ENCODE data around the gene PDCL2.
"Not testable (repeated sequence)": the region's sequence is repeated elsewhere in the genome, so short reads cannot be mapped to it uniquely, and the experiment has no call there.

The PDCL2 gene, protein sequence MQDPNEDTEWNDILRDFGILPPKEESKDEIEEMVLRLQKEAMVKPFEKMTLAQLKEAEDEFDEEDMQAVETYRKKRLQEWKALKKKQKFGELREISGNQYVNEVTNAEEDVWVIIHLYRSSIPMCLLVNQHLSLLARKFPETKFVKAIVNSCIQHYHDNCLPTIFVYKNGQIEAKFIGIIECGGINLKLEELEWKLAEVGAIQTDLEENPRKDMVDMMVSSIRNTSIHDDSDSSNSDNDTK

DNA sequence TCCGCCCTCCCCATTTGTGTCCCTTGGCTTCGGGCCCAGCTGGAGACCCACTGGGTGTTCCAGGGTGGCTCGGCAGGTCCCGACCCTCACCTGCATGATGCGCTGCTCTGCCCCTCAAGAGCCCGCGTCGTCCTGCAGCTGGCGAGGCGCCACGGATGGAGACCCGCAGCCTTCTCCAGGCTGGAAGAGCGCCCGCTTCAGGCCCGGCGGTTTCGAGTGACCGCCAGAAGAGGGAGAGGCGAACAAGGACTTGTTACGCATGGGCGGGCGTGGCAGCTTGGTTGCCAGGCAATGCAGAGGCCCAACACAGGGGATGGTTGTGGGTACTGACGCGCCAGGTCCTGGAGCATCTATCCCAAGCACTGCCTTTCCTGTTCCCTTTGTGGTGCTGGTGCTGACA, at the start of gene PDCL2:
Gene PDCL2 (minus strand): TSS at position 232 of the 400 bp plus-strand sequence. CDS start 136 bp downstream, at position 96.
- H3K9me3 ChIP-seq (ENCODE audit: control insufficient read depth, insufficient read depth, low read depth, low read length), result peaks cover 6% of the 10 kb centered on the region; the same call in 1 of the 2 replicates
- H3K4me3 ChIP-seq (ENCODE audit: low read depth, low read length), result no peak within 1 kb of the TSS
- H3K9ac ChIP-seq (ENCODE audit: low read length), result no peak within 1 kb of the TSS
- no peak within 1 kb of the TSS for H3K27ac ChIP-seq (ENCODE audit: low read depth, low read length)
- H3K4me1 ChIP-seq (ENCODE audit: control insufficient read depth, insufficient read depth, low read length), result no peaks in the 10 kb centered on the region
- no peaks in the 10 kb centered on the region for H3K27me3 ChIP-seq (ENCODE audit: control insufficient read depth, insufficient read depth, low read length)
- no peaks in the 10 kb centered on the region for H3K36me3 ChIP-seq (ENCODE audit: control insufficient read depth, insufficient read depth, low read length)

DNA sequence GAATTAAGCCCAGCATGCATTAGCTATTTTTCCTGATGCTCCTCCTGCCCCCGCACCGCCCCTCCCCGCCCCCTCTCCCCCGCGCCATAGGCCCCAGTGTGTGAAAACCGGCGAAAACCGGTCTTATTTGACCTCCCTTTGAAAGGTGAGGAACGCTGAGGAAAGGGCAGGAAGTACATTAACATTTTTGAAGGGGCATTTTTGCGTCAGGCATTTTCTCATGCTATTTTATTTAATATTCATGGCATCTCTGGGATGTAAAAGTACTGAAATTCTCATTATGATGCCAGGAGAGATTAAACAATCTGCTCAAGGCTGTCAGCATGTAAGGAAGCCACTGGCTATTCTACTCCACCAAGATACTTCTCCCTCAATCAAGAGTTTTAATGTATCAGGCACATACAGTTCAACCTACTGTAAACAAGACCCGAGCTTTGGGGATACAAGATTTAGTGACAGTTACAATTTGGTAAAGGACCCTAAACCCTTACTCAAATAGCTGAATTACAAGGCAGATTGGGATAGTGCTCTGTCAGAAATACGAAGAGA, 45.3 kb upstream of the PDCL2 start:
- Histone ChIP-seq H3K27me3 (ENCODE audit: control insufficient read depth, insufficient read depth, low read length) (peaks cover 25% of the 10 kb centered on the region), H3K36me3 (ENCODE audit: control insufficient read depth, insufficient read depth, low read length) (no peaks in the 10 kb centered on the region), H3K4me1 (ENCODE audit: control insufficient read depth, insufficient read depth, low read length) (peaks cover 30% of the 10 kb centered on the region), H3K9me3 (ENCODE audit: control insufficient read depth, insufficient read depth, low read depth, low read length) (no peaks in the 10 kb centered on the region), H3K4me3 (ENCODE audit: low read depth, low read length) (peak overlapping the region; percentile 62), H3K9ac (ENCODE audit: low read length) (peak overlapping the region; percentile 58), H3K27ac (ENCODE audit: low read depth, low read length) (peak overlapping the region; percentile 31; the same call in 1 of the 2 replicates)

DNA sequence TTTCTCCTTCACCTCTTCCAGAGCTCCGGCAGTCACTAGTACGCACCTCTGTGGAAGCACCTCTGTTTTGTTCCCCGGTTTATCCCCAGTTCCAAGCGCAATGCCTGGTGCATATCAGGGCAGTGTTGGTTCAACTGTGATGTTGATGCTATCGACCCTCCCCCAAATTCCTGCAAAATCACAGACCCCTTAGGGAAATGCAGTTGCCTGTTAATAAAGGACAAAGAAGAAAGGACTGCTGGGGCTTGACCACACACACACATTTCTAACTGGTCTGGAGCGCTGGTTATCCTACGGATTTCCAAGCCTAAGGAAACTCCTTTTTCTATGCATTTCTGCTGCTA, 44.6 kb upstream of the PDCL2 start:
- Histone ChIP-seq H3K4me3 (ENCODE audit: low read depth, low read length) (peak overlapping the region; percentile 62), H3K9ac (ENCODE audit: low read length) (peak overlapping the region; percentile 28), H3K27ac (ENCODE audit: low read depth, low read length) (no peak overlapping the region), H3K36me3 (ENCODE audit: control insufficient read depth, insufficient read depth, low read length) (no peaks in the 10 kb centered on the region), H3K4me1 (ENCODE audit: control insufficient read depth, insufficient read depth, low read length) (peaks cover 30% of the 10 kb centered on the region), H3K27me3 (ENCODE audit: control insufficient read depth, insufficient read depth, low read length) (peaks cover 25% of the 10 kb centered on the region), H3K9me3 (ENCODE audit: control insufficient read depth, insufficient read depth, low read depth, low read length) (peaks cover 4% of the 10 kb centered on the region; the same call in 1 of the 2 replicates)

DNA sequence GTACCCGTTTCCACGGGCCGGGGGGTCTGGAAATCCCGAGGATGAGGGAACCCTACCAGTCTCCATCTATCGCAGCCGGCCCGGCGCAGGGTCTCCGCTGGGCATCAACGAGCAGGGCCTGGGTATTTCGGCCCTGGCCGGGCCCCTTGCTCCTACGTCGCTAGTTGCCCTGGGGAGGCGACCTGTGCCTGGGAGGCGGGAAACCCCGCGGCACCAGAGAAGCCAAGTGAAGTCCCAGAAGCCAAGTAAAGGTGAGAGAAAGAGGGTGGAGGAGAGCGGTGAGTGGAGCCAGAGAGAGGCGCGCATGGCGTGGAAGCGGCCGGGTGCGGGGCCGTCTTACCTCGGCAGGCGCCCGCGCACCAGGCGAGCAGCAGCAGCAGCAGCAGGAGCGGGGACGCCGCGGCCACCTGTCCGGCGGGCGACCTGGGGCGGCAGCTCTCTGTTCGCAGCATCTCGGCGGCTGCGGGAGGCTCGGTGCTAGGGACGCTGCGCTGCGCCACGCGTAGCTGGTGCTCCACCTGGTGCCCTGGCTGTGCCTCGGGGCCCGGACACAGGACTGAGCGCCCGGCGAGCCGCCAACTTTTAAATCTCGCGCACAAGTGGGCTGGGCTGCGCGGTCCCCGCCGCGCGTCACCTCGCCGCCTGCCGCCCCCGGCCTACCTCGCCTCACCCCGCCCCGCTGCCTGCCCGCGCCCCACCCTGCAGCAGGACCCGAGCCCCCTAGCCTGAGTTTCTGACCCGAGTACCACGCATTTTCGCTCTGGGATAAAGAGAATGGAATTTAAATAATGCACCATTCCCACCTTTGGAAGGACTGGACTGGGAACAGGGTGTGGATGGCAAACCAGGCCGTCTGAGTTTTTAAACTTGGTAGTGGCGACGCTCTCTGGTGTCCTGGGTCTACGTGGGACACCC, 44.0 kb upstream of the PDCL2 start, which contains the start of gene NMU:
Gene NMU (minus strand): TSS at position 558 of the 915 bp plus-strand sequence. CDS start 106 bp downstream, at position 452.
- no peaks in the 10 kb centered on the region for H3K36me3 ChIP-seq (ENCODE audit: control insufficient read depth, insufficient read depth, low read length)
- peaks cover 25% of the 10 kb centered on the region for H3K27me3 ChIP-seq (ENCODE audit: control insufficient read depth, insufficient read depth, low read length)
- no peak within 1 kb of the TSS for H3K27ac ChIP-seq (ENCODE audit: low read depth, low read length)
- peak within 1 kb of the TSS; percentile 62 for H3K4me3 ChIP-seq (ENCODE audit: low read depth, low read length)
- peak within 1 kb of the TSS; percentile 34 for H3K9ac ChIP-seq (ENCODE audit: low read length)
- peaks cover 30% of the 10 kb centered on the region for H3K4me1 ChIP-seq (ENCODE audit: control insufficient read depth, insufficient read depth, low read length)
- H3K9me3 ChIP-seq (ENCODE audit: control insufficient read depth, insufficient read depth, low read depth, low read length), result peaks cover 5% of the 10 kb centered on the region; the same call in 1 of the 2 replicates

DNA sequence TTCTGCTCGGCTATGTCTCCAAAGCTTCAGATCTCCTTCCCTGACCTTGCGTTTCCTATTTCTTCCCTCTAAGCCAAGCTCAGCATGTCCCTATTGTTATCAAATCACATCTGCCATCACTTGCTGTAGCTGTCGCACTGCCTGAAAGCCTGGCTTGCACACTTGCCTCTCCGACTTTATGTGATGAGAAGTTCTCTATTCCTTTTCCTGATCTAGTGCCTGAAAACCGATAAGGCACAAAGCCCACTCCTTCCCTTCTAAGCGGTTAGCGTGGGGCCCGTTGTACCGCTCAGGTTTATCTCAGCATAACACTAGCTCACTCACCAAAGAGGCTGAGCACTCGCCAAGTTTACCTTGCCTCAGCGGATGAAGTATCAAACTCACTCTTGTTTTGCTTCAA, 43.2 kb upstream of the PDCL2 start:
- peaks cover 5% of the 10 kb centered on the region; the same call in 1 of the 2 replicates for H3K9me3 ChIP-seq (ENCODE audit: control insufficient read depth, insufficient read depth, low read depth, low read length)
- H3K27ac ChIP-seq (ENCODE audit: low read depth, low read length), result no peak overlapping the region
- peak overlapping the region; percentile 62 for H3K4me3 ChIP-seq (ENCODE audit: low read depth, low read length)
- peak overlapping the region; percentile 34 for H3K9ac ChIP-seq (ENCODE audit: low read length)
- H3K36me3 ChIP-seq (ENCODE audit: control insufficient read depth, insufficient read depth, low read length), result no peaks in the 10 kb centered on the region
- H3K4me1 ChIP-seq (ENCODE audit: control insufficient read depth, insufficient read depth, low read length), result peaks cover 30% of the 10 kb centered on the region
- peaks cover 25% of the 10 kb centered on the region for H3K27me3 ChIP-seq (ENCODE audit: control insufficient read depth, insufficient read depth, low read length)

DNA sequence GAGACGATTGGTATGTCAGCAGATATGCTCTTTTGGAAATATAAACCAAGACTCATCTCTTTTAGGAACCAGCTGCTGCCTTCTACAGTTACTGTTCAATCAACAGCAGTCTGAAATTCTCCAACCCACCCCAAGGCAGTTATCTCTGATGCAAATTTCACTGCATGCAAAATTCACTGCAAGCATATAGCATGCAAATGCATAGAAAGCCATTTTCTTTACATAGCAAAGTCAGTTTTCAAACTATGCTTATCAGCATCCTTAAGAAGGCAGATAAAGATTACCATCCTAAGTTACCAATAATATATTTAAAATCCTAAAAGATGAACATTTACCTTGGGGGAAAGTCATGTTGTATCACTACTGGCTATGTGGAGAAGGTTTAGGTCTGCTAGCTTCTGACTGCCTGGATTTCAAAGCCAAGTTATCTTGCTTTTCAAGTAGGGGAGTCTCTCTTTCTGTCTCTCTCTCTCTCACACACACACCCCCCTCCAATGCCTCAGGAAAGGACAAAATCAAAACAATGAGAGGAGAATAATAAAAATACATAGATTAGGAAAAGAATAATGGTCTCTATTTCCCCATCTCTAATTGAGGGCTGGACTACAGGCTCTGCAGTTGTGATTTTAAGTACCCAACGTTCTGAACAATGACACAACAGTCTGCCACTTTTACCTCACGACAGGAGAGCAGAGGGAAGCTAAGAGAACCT, 42.5 kb upstream of the PDCL2 start:
- peaks cover 5% of the 10 kb centered on the region; the same call in 1 of the 2 replicates for H3K9me3 ChIP-seq (ENCODE audit: control insufficient read depth, insufficient read depth, low read depth, low read length)
- no peak overlapping the region for H3K27ac ChIP-seq (ENCODE audit: low read depth, low read length)
- H3K9ac ChIP-seq (ENCODE audit: low read length), result peak overlapping the region; percentile 34
- peaks cover 30% of the 10 kb centered on the region for H3K4me1 ChIP-seq (ENCODE audit: control insufficient read depth, insufficient read depth, low read length)
- H3K4me3 ChIP-seq (ENCODE audit: low read depth, low read length), result peak overlapping the region; percentile 62
- no peaks in the 10 kb centered on the region for H3K36me3 ChIP-seq (ENCODE audit: control insufficient read depth, insufficient read depth, low read length)
- H3K27me3 ChIP-seq (ENCODE audit: control insufficient read depth, insufficient read depth, low read length), result peaks cover 25% of the 10 kb centered on the region

DNA sequence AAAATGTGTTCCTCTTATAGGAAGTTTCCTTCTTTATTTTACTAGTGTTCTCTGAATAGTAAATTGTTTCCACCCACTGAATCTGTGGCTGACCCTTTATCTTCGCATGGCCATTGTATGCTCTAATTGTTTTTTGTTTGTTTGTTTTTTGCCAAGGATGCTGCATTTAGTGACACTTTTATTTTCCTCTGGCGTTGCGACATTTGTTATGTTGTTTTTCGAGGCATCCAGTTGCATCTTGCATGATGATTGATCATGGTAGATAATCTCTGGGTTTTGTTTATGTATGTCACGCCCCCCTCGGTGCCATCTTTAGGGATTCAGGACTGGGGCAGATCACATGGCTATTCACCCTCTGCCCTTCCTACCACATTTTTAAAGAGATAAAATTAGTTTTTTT, 41.9 kb upstream of the PDCL2 start:
- peaks cover 5% of the 10 kb centered on the region; the same call in 1 of the 2 replicates for H3K9me3 ChIP-seq (ENCODE audit: control insufficient read depth, insufficient read depth, low read depth, low read length)
- H3K27me3 ChIP-seq (ENCODE audit: control insufficient read depth, insufficient read depth, low read length), result peaks cover 25% of the 10 kb centered on the region
- no peak overlapping the region for H3K9ac ChIP-seq (ENCODE audit: low read length)
- H3K27ac ChIP-seq (ENCODE audit: low read depth, low read length), result no peak overlapping the region
- H3K4me3 ChIP-seq (ENCODE audit: low read depth, low read length), result no peak overlapping the region
- H3K36me3 ChIP-seq (ENCODE audit: control insufficient read depth, insufficient read depth, low read length), result no peaks in the 10 kb centered on the region
- peaks cover 30% of the 10 kb centered on the region for H3K4me1 ChIP-seq (ENCODE audit: control insufficient read depth, insufficient read depth, low read length)

DNA sequence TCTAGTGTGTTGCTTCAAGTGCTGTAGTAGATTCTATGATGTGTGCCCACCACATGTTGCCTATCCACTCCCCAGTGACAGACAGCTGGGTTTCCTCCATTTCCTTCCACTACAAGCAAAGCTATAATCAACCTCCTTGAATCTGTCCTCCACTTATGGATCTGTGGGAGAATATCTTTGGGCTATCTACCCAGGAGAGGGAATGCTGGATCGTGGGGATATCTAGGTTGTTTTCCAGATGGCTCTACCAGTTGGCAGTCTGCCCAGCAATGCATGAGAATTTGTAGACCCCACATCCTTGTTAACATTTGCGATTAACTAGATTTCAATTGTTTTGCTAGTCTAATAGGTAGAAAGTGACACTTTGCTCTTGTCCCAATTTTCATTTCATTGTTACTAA, 33.8 kb upstream of the PDCL2 start:
- Histone ChIP-seq H3K36me3 (ENCODE audit: control insufficient read depth, insufficient read depth, low read length) (peaks cover 9% of the 10 kb centered on the region), H3K9me3 (ENCODE audit: control insufficient read depth, insufficient read depth, low read depth, low read length) (peaks cover 4% of the 10 kb centered on the region; the same call in 1 of the 2 replicates), H3K27me3 (ENCODE audit: control insufficient read depth, insufficient read depth, low read length) (no peaks in the 10 kb centered on the region), H3K4me3 (ENCODE audit: low read depth, low read length) (no peak overlapping the region), H3K27ac (ENCODE audit: low read depth, low read length) (no peak overlapping the region), H3K4me1 (ENCODE audit: control insufficient read depth, insufficient read depth, low read length) (no peaks in the 10 kb centered on the region), H3K9ac (ENCODE audit: low read length) (no peak overlapping the region)

DNA sequence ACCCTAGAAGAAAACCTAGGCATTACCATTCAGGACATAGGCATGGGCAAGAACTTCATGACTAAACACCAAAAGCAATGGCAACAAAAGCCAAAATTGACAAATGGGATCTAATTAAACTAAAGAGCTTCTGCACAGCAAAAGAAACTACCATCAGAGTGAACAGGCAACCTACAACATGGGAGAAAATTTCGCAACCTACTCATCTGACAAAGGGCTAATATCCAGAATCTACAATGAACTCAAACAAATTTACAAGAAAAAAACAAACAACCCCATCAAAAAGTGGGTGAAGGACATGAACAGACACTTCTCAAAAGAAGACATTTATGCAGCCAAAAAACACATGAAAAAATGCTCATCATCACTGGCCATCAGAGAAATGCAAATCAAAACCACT, 32.0 kb upstream of the PDCL2 start:
- H3K4me1 ChIP-seq (ENCODE audit: control insufficient read depth, insufficient read depth, low read length), result not testable (repeated sequence)

DNA sequence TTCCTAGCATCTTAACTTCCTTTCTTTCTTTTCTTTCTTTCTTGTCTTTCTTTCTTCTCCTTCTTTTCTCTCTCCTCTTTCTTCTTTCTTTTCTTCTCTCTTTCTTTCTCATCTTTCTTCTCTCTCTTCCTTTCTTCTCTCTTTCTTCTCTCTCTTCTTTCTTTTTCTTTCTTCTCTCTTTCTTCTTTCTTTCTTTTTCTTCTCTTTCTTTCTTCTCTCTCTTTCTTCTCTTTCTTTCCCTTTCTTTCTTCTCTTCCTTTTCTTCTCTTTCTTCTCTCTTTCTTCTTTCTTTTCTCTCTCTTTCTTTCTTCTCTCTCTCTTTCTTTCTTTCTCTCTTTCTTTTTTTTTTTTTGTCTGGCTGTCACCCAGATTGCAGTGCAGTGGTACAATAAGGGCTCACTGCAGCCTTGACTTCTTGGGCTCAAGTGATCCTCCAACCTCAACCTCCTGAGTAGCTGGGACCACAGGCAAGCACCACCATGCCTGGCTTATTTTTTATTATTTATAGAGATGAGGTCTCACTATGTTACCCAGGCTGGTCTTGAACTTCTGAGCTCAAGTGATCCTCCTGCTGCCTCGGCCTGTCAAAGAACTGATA, 26.6 kb upstream of the PDCL2 start:
- Histone ChIP-seq H3K36me3 (ENCODE audit: control insufficient read depth, insufficient read depth, low read length) (no peaks in the 10 kb centered on the region), H3K4me3 (ENCODE audit: low read depth, low read length) (peak overlapping the region; percentile 55), H3K9ac (ENCODE audit: low read length) (no peak overlapping the region), H3K4me1 (ENCODE audit: control insufficient read depth, insufficient read depth, low read length) (no peaks in the 10 kb centered on the region), H3K9me3 (ENCODE audit: control insufficient read depth, insufficient read depth, low read depth, low read length) (no peaks in the 10 kb centered on the region), H3K27me3 (ENCODE audit: control insufficient read depth, insufficient read depth, low read length) (no peaks in the 10 kb centered on the region), H3K27ac (ENCODE audit: low read depth, low read length) (no peak overlapping the region)

More for the DNA sequence above, 32.0 kb upstream of the PDCL2 start:
- not testable (repeated sequence) for H3K9ac ChIP-seq (ENCODE audit: low read length); H3K9me3 ChIP-seq (ENCODE audit: control insufficient read depth, insufficient read depth, low read depth, low read length); H3K27ac ChIP-seq (ENCODE audit: low read depth, low read length); H3K36me3 ChIP-seq (ENCODE audit: control insufficient read depth, insufficient read depth, low read length); H3K27me3 ChIP-seq (ENCODE audit: control insufficient read depth, insufficient read depth, low read length); H3K4me3 ChIP-seq (ENCODE audit: low read depth, low read length)
